BJ (cell line): ENCODE measurements around the gene LOXL3. TPM values are rescaled to one million over a fixed set of nuclear protein-coding genes. Genes with fewer than 3 reads are reported as not detected.

ENCODE experiments used
- CTCF ChIA-PET: fragments of 350-600 bp; formaldehyde crosslinking; extraction: SDS; loops from one replicate; lab custom pipeline; 2021; ENCODE audit warnings: antibody characterized with exemption, inconsistent platforms; lab: Yijun Ruan, JAX
- POLR2A ChIA-PET: fragments of 300-600 bp; sonication (Branson Sonifier 250); formaldehyde crosslinking; extraction: SDS; loops from one replicate; lab custom pipeline; 2021; ENCODE audit warnings: antibody characterized with exemption; lab: Charles Lee
- DNase-seq: peaks from one replicate; pipeline ENCODE4 v3.0.0-alpha.2; 2011; ENCODE audit warnings: low read depth
- H3K27me3 ChIP-seq: 2 replicates; pipeline ENCODE4 v1.6.0; 2011; ENCODE audit warnings: low read length; ENCODE audit not compliant: control insufficient read depth, insufficient read depth
- H3K36me3 ChIP-seq: 2 replicates; pipeline ENCODE4 v1.5.1; 2011; ENCODE audit warnings: low read length; ENCODE audit not compliant: control insufficient read depth, insufficient read depth
- H3K4me3 ChIP-seq: 2 replicates; pipeline ENCODE4 v1.5.1; 2011; ENCODE audit warnings: low read depth, mild to moderate bottlenecking, control low read depth, low read length
- CTCF ChIP-seq: IDR thresholded peaks from 2 replicates; pipeline ENCODE4 v1.5.1; 2011; ENCODE audit warnings: low read depth, mild to moderate bottlenecking, control low read depth, inconsistent platforms, low read length, moderate library complexity; ENCODE audit not compliant: insufficient read depth
- polyA plus RNA-seq: library from polyadenylated mRNA; depleted of rRNA; stranded (reverse); fragments of >200 nt; gene quantifications from 2 replicates; pipeline ENCODE4 v1.2.3, GENCODE V29; 2011

The LOXL3 gene
- polyA plus RNA-seq, 1 experiment = 130 TPM

- no peak for TF ChIP-seq CTCF
- ChIA-PET CTCF (interaction anchor here (1.2 to 1.9 kb wide), 2 partner anchors 10 to 37 kb away, joined by 3 to 5 read pairs; partner anchors contain the start of genes CCDC142 and TTC31), POLR2A (no interaction called here)
- no peak for DNase-seq
- H3K4me3 ChIP-seq = no peak overlapping the region
- no peaks in the 10 kb centered on the region; the same call in 1 of the 2 replicates for H3K27me3 ChIP-seq
- peaks cover 27% of the 10 kb centered on the region for H3K36me3 ChIP-seq
Observed at GRCh38 chr2:74493546-74493945, 60.2 kb downstream of the LOXL3 start.

GRCh38 chr2:74491648-74492544, 61.8 kb downstream of the LOXL3 start:
- no peak for TF ChIP-seq CTCF
- Histone ChIP-seq H3K36me3 (peaks cover 27% of the 10 kb centered on the region), H3K4me3 (no peak overlapping the region), H3K27me3 (no peaks in the 10 kb centered on the region)
- ChIA-PET CTCF (interaction anchor here (1.3 to 1.9 kb wide), 2 partner anchors 9 to 37 kb away, joined by 3 to 5 read pairs; partner anchors contain the start of genes AUP1, CCDC142 and TTC31), POLR2A (no interaction called here)
- no peak for DNase-seq

- POLR2A ChIA-PET = no interaction called here
Observed at GRCh38 chr2:74489906-74490305, 63.8 kb downstream of the LOXL3 start.

GRCh38 chr2:74488643-74489481, 64.9 kb downstream of the LOXL3 start:
- ChIA-PET CTCF (interaction anchor here (0.7 to 1.0 kb wide), 3 partner anchors 12 to 88 kb away, joined by 3 to 4 read pairs (median 4); no protein-coding TSS in a partner anchor), POLR2A (no interaction called here)
- Histone ChIP-seq H3K36me3 (peaks cover 29% of the 10 kb centered on the region), H3K4me3 (no peak overlapping the region), H3K27me3 (no peaks in the 10 kb centered on the region)
- DNase-seq = no peak
- no peak for TF ChIP-seq CTCF

More at GRCh38 chr2:74489906-74490305, 63.8 kb downstream of the LOXL3 start:
- Histone ChIP-seq H3K27me3 (no peaks in the 10 kb centered on the region), H3K4me3 (no peak overlapping the region), H3K36me3 (peaks cover 29% of the 10 kb centered on the region)
- DNase-seq = no peak
- CTCF ChIA-PET = no interaction called here
- TF ChIP-seq CTCF = no peak
